GM12874 (cell line): ENCODE data around the gene PARD3B.

ENCODE experiments used
- CTCF ChIP-seq: IDR thresholded peaks from 2 replicates; pipeline ENCODE4 v1.5.1; 2011; ENCODE audit warnings: low read depth, mild to moderate bottlenecking, control low read depth, low read length, moderate library complexity; ENCODE audit not compliant: insufficient read depth

The PARD3B gene

GRCh38 chr2:204972606-204973336 lies 427.5 kb downstream of the PARD3B start:
- TF ChIP-seq CTCF: no peak

GRCh38 chr2:204973616-204974015 lies 428.3 kb downstream of the PARD3B start:
- no peak for TF ChIP-seq CTCF

- no peak for TF ChIP-seq CTCF
These were observed 429.2 kb downstream of the PARD3B start for GRCh38 chr2:204974487-204974886.

GRCh38 chr2:204977914-204978313 lies 432.6 kb downstream of the PARD3B start:
- TF ChIP-seq CTCF: no peak

- TF ChIP-seq CTCF: no peak
These were observed 437.0 kb downstream of the PARD3B start for GRCh38 chr2:204982303-204982702.

- no peak for TF ChIP-seq CTCF
These were observed 439.2 kb downstream of the PARD3B start for GRCh38 chr2:204984518-204984917.

GRCh38 chr2:204986641-204987040 lies 441.4 kb downstream of the PARD3B start:
- no peak for TF ChIP-seq CTCF
